Cardiac muscle cell (in vitro differentiated cells and primary cell): ENCODE data around the gene GGA1. TPM values are rescaled to one million over a fixed set of nuclear protein-coding genes. Genes with fewer than 3 reads are reported as not detected.

Experiments used
- DNase-seq, 2 donors: peaks; one replicate each; pipeline versions ENCODE4 v3.0.0 to v3.0.0-alpha.2; 2010 to 2017; ENCODE audit warnings: low read depth in 1 of 2, low spot score in 1 of 2
- H3K27ac ChIP-seq: fragments of 200-600 bp; sonication (generic); 2 replicates; pipeline ENCODE4 v1.5.1; 2016
- H3K27me3 ChIP-seq: fragments of 200-600 bp; sonication (generic); 2 replicates; pipeline ENCODE4 v1.6.0; 2016; ENCODE audit warnings: control low read depth
- H3K36me3 ChIP-seq: fragments of 200-600 bp; sonication (generic); 2 replicates; pipeline ENCODE4 v1.5.1; 2016; ENCODE audit warnings: control low read depth
- H3K4me1 ChIP-seq: fragments of 200-600 bp; sonication (generic); 2 replicates; pipeline ENCODE4 v1.8.1; 2017; ENCODE audit warnings: low read depth, mild to moderate bottlenecking, mixed run types
- H3K4me3 ChIP-seq: fragments of 200-600 bp; sonication (generic); 2 replicates; pipeline ENCODE4 v1.5.1; 2016; ENCODE audit warnings: mild to moderate bottlenecking
- H3K9me3 ChIP-seq: fragments of 200-600 bp; sonication (generic); 2 replicates; pipeline ENCODE4 v1.5.1; 2017; ENCODE audit warnings: low read depth, mild to moderate bottlenecking, control low read depth
- CTCF ChIP-seq: IDR thresholded peaks from 2 replicates; pipeline ENCODE4 v1.5.1; 2012; ENCODE audit warnings: low read depth, mild to moderate bottlenecking, low read length
- polyA plus RNA-seq: library from polyadenylated mRNA; unstranded; fragments of >200 nt; fragmentation: Nextera tagmentation; extraction: Ambion mirVana; gene quantifications from 2 replicates; pipeline ENCODE4 v1.2.1, GENCODE V29; 2016
- total RNA-seq: library from RNA; depleted of rRNA; stranded (reverse); fragments of >200 nt; gene quantifications from 2 replicates; pipeline ENCODE4 v1.2.3, GENCODE V29; 2016

The GGA1 gene
- total and polyA plus RNA-seq, 2 experiments from 2014 or later = 82.6 to 114 TPM

- peaks cover 11% of the 10 kb centered on the region for H3K27me3 ChIP-seq
- H3K4me1 ChIP-seq = peaks cover 6% of the 10 kb centered on the region
- no peak overlapping the region for H3K27ac ChIP-seq
- no peaks in the 10 kb centered on the region for H3K9me3 ChIP-seq
- no peaks in the 10 kb centered on the region for H3K36me3 ChIP-seq
- peak; percentile 87 to 94 for DNase-seq
- H3K4me3 ChIP-seq = peak overlapping the region; percentile 56
- TF ChIP-seq CTCF = peak; percentile 84
Measured at GRCh38 chr22:37561212-37562048, 47.2 kb upstream of the GGA1 start.

GRCh38 chr22:37562049-37562875 is 46.4 kb upstream of the GGA1 start:
- Histone ChIP-seq H3K36me3 (no peaks in the 10 kb centered on the region), H3K4me1 (no peaks in the 10 kb centered on the region), H3K9me3 (no peaks in the 10 kb centered on the region), H3K4me3 (no peak overlapping the region), H3K27me3 (peaks cover 11% of the 10 kb centered on the region), H3K27ac (no peak overlapping the region)
- DNase-seq = no peak
- no peak for TF ChIP-seq CTCF

GRCh38 chr22:37563153-37564081 is 45.2 kb upstream of the GGA1 start:
- Histone ChIP-seq H3K9me3 (no peaks in the 10 kb centered on the region), H3K4me1 (no peaks in the 10 kb centered on the region), H3K27ac (no peak overlapping the region), H3K4me3 (no peak overlapping the region), H3K27me3 (peaks cover 11% of the 10 kb centered on the region), H3K36me3 (no peaks in the 10 kb centered on the region)
- peak in 1 of 2 donors; percentile 97 for DNase-seq
- no peak for TF ChIP-seq CTCF

DNA sequence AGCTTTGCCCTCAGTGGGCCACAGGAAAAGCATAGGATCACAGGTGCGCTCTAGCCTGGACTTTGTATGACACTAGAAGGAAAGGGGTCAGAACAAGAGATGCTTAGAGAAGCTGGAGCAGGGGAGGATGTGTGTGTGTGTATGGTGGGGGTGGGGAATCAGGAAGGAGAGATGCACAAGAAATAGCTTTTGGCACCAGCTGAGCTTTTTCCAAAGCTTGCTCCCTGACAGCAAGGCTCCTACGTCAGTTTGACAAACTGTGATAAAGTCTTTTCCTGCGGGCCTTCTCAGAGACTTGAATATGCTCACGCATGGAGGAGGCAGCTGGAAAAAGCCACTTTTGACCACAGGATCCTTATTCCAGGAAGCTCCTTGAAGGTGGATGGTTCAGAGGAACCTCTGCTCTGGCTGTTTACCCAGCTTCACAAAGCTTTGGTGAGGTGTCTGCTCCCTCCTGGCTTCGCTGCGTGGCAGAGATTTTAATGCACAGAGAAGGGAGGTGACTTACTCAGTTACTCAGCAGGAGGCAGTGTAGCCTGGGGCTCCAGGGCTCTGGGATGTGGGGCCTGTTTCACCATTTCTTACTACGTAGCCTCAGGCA is 44.4 kb upstream of the GGA1 start:
- TF ChIP-seq CTCF = peak; percentile 35
- Histone ChIP-seq H3K4me1 (no peaks in the 10 kb centered on the region), H3K27ac (no peak overlapping the region), H3K36me3 (no peaks in the 10 kb centered on the region), H3K27me3 (peaks cover 11% of the 10 kb centered on the region), H3K4me3 (no peak overlapping the region), H3K9me3 (no peaks in the 10 kb centered on the region)
- peak in 1 of 2 donors; percentile 93 for DNase-seq

GRCh38 chr22:37565830-37566229 is 42.8 kb upstream of the GGA1 start:
- Histone ChIP-seq H3K27ac (no peak overlapping the region), H3K4me1 (no peaks in the 10 kb centered on the region), H3K9me3 (no peaks in the 10 kb centered on the region), H3K27me3 (peaks cover 8% of the 10 kb centered on the region), H3K4me3 (no peak overlapping the region), H3K36me3 (no peaks in the 10 kb centered on the region)
- no peak for DNase-seq
- no peak for TF ChIP-seq CTCF
